ENCODE results near the gene POP5.

DNA sequence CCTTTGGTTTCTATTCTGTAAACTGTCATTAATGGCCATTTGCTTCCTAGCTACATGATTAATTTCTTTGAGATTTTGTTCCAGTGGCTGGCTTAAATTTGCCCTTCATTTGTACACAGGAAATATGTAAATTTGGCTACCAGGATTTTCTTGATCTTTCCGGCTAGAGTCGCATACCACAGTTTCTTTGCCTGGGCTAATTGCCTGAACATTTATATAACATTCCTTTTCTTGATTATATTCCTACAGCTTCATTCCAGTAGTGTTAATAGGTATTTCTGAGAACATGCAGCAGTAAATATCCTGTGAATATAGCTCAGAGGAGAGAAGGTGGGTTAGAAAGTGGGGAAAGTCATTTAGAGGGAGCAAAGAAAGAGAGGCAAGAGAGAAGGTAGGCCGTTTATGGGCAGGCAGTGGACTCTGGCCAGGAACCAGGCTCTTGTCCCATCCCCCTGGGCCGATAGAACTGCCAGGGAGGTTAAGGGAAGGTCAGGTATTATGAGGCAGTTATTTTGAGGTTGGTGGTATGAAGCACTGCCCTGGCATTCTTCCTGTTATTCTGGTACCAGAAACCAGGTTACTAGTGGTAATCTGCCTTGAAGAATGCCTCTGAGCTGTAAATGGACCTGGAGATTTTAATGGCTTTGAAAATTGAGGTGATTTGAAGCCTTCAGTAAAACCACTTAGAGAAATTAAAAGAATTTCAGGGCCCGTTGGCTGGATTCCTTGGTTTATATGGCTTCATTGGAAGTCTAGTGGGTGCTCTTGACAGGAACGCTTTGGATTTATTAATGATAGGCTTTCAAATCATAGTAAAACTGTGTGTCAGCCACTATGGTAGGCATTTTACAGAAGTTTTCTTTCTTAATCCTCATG is 42.7 kb downstream of the POP5 start:
- TF ChIP-seq, protein P1, sequence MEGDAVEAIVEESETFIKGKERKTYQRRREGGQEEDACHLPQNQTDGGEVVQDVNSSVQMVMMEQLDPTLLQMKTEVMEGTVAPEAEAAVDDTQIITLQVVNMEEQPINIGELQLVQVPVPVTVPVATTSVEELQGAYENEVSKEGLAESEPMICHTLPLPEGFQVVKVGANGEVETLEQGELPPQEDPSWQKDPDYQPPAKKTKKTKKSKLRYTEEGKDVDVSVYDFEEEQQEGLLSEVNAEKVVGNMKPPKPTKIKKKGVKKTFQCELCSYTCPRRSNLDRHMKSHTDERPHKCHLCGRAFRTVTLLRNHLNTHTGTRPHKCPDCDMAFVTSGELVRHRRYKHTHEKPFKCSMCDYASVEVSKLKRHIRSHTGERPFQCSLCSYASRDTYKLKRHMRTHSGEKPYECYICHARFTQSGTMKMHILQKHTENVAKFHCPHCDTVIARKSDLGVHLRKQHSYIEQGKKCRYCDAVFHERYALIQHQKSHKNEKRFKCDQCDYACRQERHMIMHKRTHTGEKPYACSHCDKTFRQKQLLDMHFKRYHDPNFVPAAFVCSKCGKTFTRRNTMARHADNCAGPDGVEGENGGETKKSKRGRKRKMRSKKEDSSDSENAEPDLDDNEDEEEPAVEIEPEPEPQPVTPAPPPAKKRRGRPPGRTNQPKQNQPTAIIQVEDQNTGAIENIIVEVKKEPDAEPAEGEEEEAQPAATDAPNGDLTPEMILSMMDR (IDR thresholded peaks at IDR 0.05), result no peak
- no peak for TF ChIP-seq POLR2A (IDR thresholded peaks at IDR 0.05)
